ENCODE measurements around the gene KCNK6. TPM values are rescaled to one million over a fixed set of nuclear protein-coding genes. Genes with fewer than 3 reads are reported as not detected.

The KCNK6 gene
- total RNA-seq, 1 donor from 2014 or later: 23.1 TPM

DNA sequence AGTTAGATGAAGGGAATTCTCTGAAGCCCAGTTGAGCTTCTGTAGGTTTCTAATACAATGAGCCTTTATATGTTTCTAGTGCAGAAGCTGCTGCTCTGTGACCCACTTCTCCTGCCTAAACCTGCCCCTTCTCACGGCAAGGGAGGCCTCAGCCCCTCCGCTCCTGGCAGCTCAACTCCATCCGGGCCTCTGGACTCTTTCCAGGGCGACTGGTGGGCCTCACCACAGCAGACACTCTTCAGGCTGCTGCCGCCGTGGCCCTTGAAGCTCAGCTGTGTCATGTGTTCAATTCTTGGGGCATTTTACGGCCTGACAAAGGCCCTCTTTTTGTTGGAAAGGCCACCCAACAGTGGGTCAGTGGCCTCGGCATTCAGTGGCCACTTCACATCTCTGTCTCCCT lies 25.6 kb upstream of the KCNK6 start:
- intact Hi-C loops (cut with micrococcal nuclease): no loop called here

DNA sequence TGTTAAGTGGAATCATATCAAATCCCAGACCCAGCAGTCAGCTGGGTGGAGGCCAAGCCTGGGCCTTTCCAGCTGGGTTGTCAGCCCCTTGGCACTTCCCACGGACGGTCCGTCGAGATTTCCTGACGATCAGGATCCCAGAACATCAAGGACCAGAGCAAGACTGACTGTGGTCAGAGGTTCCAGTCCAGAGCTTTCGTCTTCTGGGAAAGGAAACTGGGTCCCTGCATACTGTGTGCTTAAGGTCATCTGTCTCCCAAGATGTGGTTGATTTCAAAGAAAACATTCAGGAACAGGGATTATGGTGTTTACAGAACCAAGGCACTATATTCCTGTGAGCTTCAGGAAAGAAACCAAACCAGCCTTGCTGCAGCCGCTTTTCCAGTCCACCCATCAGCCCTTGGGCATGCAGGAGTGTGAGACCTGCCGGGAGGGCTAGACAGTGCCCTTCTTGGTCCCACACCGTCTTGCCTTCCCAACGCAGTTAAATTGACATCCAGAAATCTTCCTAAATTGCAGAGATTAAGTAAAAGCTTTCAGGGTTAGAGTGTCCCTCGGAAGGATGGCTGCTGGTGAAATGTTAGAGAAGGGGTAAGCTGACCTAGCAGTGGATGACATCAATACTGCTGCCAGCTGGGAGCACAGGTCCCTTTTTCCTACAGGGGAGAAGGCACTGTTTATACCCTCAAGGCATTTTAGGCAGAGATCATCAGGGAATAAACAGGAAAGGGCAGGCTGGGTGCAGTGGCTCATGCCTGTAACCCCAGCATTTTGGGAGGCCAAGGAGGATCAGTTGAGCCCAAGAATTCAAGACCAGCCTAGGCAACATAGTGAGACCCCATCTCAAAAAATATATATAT lies 20.6 kb upstream of the KCNK6 start:
- intact Hi-C loops (cut with micrococcal nuclease): no loop called here

DNA sequence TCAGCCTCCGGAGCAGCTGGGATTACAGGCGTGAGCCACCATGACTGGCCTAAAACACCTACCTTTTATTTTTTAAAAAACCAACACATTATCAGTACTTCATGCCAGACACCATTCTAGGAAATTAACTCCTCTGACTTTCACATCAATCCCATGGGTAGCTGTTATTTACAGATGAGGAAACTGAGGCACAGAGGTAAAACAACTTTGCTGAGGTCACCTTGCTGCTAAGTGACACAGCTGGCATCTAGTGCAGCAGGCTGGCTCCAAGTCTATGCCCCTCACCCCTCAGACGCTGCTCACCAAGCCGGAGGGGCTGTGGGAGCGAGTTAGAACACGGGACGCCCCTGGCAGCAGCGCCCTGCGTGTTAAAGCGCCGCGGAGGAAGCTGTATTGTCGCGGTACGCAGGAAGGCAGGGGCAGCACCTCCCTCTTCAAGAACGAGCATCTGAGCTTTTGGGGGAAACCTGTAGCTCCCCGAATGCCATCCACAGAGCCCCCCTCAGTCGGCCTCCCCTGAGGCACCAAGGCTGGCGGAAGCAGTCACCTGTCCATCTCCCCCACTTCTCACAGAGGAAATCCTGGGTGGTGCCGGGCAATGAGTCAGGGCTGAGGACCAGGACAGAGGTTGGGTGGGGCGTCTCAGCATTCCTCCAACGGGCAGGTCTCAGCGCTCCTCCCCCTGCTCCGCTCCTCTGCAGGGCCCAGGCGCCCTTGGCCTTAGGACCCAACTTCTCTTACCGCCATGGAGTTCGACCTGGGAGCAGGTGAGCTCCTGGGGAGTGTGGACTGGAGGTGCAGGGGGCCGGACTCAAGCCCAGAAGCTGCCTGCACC lies 15.9 kb upstream of the KCNK6 start, which contains the start of gene C19orf33:
Gene C19orf33 (plus strand): TSS at position 735 of the 835 bp plus-strand sequence. CDS start 11 bp downstream, at position 746.
- intact Hi-C loops (cut with micrococcal nuclease): no loop called here

DNA sequence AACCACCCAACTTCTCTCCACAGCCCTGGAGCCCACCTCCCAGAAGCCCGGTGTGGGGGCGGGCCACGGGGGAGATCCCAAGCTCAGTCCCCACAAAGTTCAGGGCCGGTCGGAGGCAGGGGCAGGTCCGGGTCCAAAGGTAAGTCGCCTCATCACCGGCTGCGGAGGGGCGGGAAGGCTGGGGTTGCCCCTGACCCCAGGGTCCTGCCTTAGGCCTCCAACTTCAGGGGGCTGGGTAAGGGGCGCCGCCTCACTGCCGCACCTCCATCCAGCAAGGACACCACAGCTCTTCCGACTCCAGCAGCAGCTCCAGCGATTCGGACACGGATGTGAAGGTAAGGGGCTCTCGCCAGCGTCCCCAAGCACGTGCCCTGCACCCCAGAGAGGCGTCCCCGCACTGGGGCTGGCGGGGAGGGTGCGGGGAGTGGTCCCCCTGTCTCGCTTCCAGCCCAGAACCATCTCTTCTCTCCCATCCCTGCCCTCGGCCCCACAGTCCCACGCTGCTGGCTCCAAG lies 15.2 kb upstream of the KCNK6 start:
- intact Hi-C loops (cut with micrococcal nuclease): no loop called here

DNA sequence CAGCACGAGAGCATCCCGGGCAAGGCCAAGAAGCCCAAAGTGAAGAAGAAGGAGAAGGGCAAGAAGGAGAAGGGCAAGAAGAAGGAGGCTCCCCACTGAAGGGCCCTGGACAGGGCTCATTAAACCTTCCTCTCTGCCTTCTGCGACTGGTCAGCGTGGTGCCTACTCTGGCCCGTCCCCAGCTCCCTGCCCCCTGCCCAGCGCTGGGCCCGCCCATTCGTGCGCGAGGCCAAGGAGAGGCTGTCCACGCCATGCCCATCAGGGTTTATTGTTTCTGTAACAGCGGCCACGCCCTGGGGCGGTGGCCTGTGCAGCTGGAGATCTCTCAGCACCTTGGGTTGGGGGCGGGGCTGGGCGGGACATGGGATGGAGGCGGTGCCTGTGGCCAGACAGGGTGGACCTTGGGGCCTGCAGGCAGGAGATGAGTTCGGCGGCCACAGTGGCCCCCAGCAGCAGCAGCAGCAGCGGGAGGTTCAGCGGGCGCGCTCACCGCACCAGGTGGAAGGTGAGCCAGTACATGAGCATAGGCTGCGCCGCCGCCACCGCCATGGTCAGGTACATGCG lies 14.7 kb upstream of the KCNK6 start:
- intact Hi-C loops (cut with micrococcal nuclease): no loop called here

DNA sequence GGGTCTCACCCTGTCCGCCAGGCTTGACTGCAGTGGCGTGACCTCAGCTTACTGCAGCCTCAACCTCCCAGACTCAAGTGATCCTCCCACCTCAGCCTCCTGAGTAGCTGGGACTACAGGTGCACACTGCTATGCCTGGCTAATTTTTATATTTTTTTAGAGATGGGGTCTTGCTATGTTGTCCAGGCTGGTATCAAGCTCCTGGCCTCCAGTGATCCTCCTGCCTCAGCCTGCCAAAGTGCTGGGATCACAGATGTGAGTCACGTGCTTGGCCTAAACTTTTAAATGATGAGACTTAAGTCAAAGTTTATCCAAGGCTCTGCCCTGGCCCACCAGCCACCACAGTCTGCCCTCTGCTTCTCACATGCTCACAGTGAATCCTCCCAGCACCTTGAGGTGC lies 13.4 kb upstream of the KCNK6 start:
- intact Hi-C loops (cut with micrococcal nuclease): no loop called here

DNA sequence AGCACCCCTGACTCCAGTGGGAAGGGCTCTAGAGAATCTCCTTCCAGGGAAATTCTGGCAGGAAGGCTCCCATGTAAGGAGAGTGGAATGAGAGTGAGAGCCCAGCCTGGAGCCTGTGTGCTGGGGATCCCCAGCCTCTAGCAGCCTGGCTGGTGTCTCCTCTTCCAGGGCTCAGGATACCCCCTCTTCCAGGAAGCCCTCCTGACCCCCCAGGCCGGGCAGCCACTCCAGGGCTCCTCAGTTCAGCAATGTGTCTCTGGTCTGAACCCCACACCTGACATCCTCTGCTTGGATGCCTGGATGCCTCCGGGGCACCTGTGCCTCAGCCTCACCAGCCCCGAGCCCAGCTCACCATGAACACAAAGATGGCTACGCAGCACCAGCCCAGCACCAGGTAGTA lies 12.6 kb upstream of the KCNK6 start:
- intact Hi-C loops (cut with micrococcal nuclease): no loop called here

DNA sequence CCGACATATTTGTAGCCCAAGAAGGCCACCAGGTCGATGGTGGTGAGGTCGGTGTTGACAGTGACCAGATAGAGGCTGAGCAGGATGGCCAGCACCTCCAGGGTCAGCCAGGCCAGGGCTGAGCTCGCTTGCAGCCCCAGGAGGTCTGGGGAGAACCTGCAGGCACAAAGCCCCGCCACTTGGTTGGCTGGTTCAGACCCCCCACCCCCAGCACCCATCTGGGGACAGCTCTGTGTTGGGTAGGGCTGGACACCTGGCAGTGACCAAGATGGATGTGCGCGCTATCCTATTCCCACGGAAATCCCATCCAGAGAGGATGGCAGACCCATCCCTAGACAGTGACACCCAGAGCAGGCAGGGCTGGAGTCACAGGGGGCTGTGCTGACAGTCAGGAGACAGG lies 12.0 kb upstream of the KCNK6 start:
- intact Hi-C loops (cut with micrococcal nuclease): no loop called here

DNA sequence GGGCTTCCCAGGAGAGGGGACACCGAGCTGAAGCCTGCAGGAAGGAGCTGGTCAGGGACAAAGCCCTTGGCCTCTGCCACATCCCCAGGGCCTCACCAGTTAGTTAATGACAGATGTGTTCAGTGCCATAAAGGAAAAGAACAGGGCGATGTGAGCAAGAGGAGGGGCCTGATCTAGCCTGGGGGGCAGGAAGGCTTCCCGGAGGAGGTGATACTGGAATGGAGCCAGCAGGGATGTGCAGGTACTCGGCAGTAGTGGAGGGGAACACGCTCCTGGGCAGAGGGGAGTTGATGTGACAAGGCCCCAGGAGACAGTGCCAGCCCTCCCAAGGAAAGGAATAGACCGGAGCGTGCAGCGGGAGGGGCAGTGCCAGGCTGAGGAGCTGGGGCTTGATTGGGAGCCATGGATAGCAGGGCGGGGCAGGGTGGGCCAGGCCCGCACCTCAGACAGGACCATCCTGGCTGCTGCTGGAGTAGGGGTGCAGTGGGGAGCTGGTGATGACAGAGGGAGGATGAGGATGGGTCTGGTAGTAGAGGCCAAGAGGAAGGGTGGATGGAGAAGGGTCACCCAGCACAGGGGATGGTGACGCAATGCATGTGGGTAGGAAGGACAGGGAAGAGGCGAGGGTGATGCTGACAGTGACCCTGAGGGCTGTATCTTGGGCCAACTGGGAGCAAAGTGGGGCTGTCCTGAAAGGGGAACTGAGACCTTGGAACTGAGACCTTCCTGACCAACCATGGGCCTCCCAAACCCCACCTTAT lies 11.5 kb upstream of the KCNK6 start:
- intact Hi-C loops (cut with micrococcal nuclease): no loop called here

DNA sequence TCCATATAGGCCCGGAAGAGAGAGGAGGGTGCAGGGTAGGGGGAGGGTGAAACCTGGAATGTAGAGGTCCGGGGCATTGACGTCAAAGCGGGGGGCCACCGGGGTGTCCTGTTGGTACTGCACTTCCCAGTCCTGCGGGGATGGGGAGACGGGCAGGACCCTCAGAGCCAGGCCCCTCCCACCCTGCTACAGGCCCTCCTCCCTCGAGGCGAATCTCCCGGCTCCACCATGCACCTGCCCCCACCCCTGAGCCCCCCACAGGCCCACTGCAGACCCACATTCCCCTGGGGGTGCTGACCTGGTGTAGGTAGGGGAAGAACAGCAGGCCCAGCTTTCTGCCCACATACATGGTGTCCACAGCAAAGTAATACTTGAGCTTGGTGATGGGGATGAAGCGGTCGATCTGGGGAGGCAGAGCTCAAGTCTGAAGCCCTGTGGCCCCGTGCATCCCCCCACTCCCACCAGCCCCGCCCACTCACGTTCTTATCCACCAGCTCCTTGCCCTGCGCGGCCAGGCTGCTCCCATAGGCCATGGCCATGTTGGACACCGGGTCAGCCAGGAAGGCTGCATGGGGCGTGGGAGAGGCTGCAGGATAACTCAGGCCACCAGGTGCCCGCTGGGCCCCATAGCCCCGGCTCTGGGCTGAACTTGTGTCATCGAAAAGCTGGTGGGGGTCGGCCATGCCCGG lies 10.6 kb upstream of the KCNK6 start:
- intact Hi-C loops (cut with micrococcal nuclease): no loop called here

DNA sequence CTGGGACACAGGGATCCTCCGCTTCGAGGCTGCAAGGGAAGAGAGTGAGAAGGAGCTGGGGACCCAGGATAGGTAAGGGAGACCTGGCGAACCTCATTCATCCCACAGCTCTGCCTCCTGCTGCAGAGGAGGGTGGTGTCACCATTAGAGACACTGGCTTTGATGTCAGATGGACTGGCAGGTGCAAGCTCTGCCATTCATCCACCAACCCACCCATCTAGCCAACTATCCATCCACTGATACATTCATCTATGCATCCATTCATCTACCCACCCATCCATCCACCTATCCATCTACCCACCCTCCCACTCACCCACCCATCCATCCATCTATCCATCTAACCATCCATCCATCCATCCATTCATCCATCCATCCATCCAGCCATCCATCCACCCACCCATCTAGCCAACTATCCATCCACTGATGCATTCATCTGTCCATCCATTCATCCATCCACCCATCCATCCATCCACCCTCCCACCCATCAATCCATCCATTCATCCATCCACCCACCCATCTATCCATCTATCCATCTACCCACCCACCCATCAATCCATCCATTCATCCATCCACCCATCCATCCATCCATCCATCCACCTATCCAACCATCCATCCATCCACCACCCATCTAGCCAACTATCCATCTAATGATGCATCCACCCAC lies 9.9 kb upstream of the KCNK6 start:
- intact Hi-C loops (cut with micrococcal nuclease): no loop called here

DNA sequence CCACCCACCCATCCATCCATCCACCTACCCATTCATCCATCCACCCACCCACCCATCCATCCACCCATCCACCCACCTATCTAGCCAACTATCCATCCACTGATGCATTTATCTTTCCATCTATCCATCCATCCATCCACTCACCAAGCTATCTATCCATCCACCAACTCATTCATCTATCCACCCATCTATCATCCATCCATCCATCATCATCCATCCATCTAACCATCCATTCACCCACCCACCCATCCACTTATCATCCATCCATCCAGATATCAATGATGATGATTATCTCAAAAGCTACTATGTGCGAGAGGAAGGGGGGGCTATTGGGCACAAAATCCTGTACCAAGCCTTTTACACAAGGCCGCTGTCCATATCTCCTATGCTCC lies 9.4 kb upstream of the KCNK6 start:
- intact Hi-C loops (cut with micrococcal nuclease): no loop called here

DNA sequence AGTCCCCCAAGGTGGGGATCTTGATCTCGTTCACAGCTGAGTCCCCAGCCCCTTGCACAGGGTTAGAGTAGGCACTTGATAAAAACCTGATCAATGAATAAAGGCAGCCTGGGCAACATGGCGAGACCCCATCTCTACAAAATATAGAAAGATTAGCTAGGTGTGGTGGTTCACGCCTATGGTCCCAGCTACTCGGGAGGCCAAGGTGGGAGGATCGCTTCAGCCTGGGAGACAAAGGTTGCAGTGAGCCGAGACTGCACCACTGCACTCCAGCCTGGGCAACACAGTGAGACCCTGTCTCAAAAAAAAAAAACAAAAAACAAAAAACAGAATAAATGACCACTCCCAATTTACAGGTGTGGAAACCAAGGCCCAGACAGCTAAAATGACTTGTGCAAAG lies 8.7 kb upstream of the KCNK6 start:
- intact Hi-C loops (cut with micrococcal nuclease): no loop called here

DNA sequence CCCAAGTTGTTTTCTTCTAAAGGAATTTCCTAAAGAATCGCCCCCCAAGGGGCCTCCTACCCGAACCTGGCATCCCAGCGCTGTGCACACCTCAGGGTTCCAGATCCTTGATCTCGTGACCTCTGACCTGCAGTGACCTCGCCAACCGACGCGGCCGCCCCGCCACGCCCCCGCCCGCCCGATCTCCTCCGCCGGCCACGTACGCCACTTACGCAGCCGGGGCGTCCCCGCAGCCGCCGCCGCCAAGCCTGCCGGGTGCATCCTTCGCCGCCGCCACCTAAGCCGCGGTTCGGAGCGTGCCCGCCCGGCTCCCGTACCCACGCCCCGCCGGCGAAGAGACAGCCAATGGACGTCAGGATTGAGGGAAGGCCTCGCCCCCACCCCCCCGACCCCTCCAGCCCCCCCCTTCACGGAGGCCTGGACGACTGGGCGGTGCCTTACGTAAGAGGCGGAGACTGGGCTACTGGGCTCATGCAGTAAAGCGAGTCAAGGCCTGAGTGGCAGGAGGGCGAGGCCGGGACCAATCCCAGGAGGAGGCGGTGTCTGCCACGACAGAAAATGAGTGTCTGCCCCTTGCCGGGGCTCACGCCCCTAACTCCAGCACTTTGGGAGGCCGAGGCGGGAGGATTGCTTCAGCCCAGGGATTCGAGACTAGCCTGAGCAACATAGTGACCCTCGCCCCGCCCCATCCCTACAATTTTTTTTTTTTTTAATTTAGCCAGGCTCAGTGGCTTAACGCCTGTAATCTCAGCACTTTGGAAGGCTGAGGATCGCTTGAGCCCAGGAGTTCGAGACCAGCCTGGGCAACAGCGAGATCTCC lies 3.8 kb upstream of the KCNK6 start, which contains the start of gene YIF1B:
Gene YIF1B (minus strand): TSS at position 291 of the 820 bp plus-strand sequence. CDS start 30 bp downstream, at position 261.
- intact Hi-C loops (cut with micrococcal nuclease): loop anchor here (1.0 to 5.0 kb wide), 6 partner anchors 19 to 409 kb away; partner anchors contain the start of genes CATSPERG, PSMD8, SIPA1L3 and SPINT2

DNA sequence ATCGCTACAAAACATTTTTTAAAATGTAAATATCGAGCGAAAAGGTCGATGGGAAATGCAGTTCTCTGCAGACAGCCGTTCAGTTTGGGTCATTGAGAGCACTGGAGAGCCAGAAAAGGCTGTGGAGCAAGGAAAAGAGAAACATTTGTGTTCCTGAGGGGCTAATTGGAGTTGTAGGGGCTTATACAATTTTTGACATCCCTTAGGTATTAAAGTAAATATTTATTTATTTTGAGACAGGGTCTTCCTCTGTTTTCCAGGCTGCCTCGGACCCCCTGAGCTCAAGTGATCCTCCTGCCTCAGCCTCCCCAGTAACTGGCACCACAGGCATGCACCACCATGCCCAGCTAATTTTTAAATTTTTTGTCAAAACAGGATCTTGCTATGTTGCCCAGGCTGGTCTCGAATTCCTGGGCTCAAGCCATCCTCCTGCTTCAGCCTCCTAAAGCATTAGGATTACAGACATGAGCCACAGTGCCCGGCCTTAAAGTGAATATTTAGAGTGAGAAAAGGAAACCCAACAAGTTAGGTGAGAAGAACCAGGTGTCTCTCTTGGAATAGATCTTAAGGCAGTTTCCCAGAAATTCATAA lies 3.1 kb upstream of the KCNK6 start:
- intact Hi-C loops (cut with micrococcal nuclease): loop anchor here (1.0 to 5.0 kb wide), 6 partner anchors 19 to 409 kb away; partner anchors contain the start of genes CATSPERG, PSMD8, SIPA1L3 and SPINT2

DNA sequence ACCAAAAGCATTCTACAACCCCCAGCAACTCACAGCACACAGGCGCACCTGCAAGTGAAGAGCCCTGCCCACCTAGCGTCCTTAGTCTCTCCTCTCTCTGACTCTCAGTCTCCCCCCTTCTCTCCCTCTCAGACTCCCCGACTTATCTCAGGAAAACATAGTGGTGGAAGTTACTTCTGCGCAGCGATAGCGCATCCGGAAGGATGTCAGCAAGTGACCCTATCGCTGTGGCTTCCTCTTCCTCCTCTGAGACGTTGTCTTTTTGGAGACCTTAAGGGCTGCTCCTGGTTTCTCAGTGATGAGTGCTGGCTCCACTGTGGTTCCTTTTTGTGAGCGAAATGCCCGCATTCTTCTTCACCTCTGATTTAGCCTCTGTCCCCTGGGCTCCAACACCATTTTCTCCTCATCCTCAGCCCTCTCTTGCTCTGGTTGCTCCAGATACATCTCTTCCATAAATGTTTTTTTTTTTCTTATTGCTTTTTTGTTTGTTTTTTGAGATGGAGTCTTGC lies 2.5 kb upstream of the KCNK6 start:
- intact Hi-C loops (cut with micrococcal nuclease): loop anchor here (2.0 to 5.0 kb wide), 3 partner anchors 52 to 410 kb away; partner anchors contain the start of genes SIPA1L3, SPINT2 and WDR87

DNA sequence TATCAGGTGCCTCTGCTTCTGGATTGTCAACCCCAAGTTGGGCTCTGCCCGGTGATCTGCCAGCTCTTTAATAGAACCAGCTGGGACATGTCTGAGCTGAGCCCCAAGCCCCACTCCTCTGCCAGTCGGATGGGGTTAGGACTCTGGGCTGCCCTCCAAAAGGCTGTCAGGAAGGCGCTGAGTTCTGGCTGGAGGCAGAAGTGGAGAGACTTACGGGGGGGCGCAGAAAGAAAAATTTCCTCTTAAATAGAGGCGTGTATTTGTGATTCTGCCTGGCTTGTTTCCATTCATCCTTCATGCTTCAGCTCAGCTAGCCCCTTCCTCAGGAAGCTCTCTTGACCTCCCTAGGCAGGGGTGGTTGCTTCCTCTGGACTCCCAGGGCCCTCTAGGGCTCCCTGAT lies 985 bp upstream of the KCNK6 start:
- intact Hi-C loops (cut with micrococcal nuclease): loop anchor here (5.0 kb wide), 2 partner anchors 76 to 411 kb away; partner anchors contain the start of genes SIPA1L3 and WDR87

DNA sequence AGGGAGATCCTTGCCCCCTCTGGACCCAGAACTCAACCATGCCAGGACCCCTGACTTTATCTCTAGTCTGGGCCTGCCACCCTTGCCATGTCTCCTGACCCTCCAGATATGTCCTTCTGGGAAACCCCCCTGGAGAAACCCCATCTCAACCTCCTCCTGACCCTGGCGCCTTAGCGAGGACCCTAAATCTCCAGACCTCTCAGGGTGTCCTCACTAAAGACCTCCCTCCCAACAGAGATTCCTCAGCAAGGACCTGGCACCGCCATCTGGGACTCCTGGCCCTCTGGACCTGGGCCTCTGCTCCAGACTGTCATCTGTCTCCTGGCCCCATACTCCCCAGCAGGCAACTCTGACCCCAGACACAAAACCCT lies 1.3 kb downstream of the KCNK6 start:
- intact Hi-C loops (cut with micrococcal nuclease): no loop called here

All from T-helper 2 cell treated with Interferon-gamma antibody and Interleukin-4, amounts not matched to agents 100 ng/mL and 5 ng/mL, for 36 hours (primary cell).